OCI-LY7 (cell line): ENCODE measurements around the gene ARMCX2. TPM values are rescaled to one million over a fixed set of nuclear protein-coding genes. Genes with fewer than 3 reads are reported as not detected.

Source experiments
- BruUV-seq: library from RNA; stranded (reverse); fragments of 400-500 nt; replicated peaks from 2 replicates; lab custom pipeline; 2021; lab: Mats Ljungman, UMichigan
- CTCF ChIA-PET: fragments of 300-600 bp; sonication (Branson Sonifier 250); formaldehyde crosslinking; loops from one replicate; lab custom pipeline; 2022; ENCODE audit warnings: antibody characterized with exemption; ENCODE audit not compliant: unreplicated experiment; lab: Charles Lee
- POLR2A ChIA-PET: fragments of 300-600 bp; sonication (Branson Sonifier 250); formaldehyde crosslinking; loops from one replicate; lab custom pipeline; 2022; ENCODE audit warnings: antibody characterized with exemption; lab: Charles Lee
- DNase-seq: peaks from one replicate; pipeline ENCODE4 v3.0.0-alpha.2; 2015; ENCODE audit warnings: low spot score
- H2AFZ ChIP-seq: fragments of 200-600 bp; sonication (generic), shearing (Covaris generic); 2 replicates; pipeline ENCODE4 v1.6.1; 2014; ENCODE audit warnings: mild to moderate bottlenecking, antibody characterized with exemption, low read length, moderate library complexity
- H3K27ac ChIP-seq: fragments of 200-600 bp; sonication (generic); 2 replicates; pipeline ENCODE4 v1.5.1; 2014; ENCODE audit warnings: mixed run types, low read depth, mild to moderate bottlenecking, moderate library complexity, low read length, inconsistent platforms; ENCODE audit not compliant: poor library complexity, severe bottlenecking
- H3K36me3 ChIP-seq: fragments of 200-600 bp; sonication (generic); 2 replicates; pipeline ENCODE4 v1.6.1; 2014; ENCODE audit warnings: mild to moderate bottlenecking, antibody characterized with exemption, low read length, moderate library complexity, mixed read lengths; ENCODE audit not compliant: insufficient read depth
- H3K4me1 ChIP-seq: fragments of 200-600 bp; sonication (generic); 2 replicates; pipeline ENCODE4 v1.5.1; 2014; ENCODE audit warnings: mild to moderate bottlenecking, low read length; ENCODE audit not compliant: insufficient read depth, poor library complexity, severe bottlenecking
- H3K4me2 ChIP-seq: fragments of 200-600 bp; sonication (generic); 2 replicates; pipeline ENCODE4 v1.6.1; 2014; ENCODE audit warnings: mild to moderate bottlenecking, low read length
- H3K4me3 ChIP-seq: fragments of 200-600 bp; sonication (generic); 2 replicates; pipeline ENCODE4 v1.5.1; 2014; ENCODE audit warnings: mild to moderate bottlenecking, low read depth, low read length; ENCODE audit not compliant: poor library complexity, severe bottlenecking
- H3K79me2 ChIP-seq: fragments of 200-600 bp; sonication (generic); 2 replicates; pipeline ENCODE4 v1.6.1; 2016; ENCODE audit warnings: low read depth, mild to moderate bottlenecking, low read length, moderate library complexity, mixed read lengths; ENCODE audit not compliant: insufficient read depth
- H3K9me2 ChIP-seq: fragments of 200-600 bp; sonication (generic); 2 replicates; pipeline ENCODE4 v1.6.1; 2016; ENCODE audit warnings: mild to moderate bottlenecking, low read length, mixed read lengths; ENCODE audit not compliant: insufficient read depth
- H3K9me3 ChIP-seq: fragments of 200-600 bp; sonication (generic); 2 replicates; pipeline ENCODE4 v1.6.1; 2014; ENCODE audit warnings: mild to moderate bottlenecking, mixed run types, low read length, mixed read lengths
- H4K20me1 ChIP-seq: fragments of 200-600 bp; sonication (generic); 2 replicates; pipeline ENCODE4 v1.6.1; 2014; ENCODE audit warnings: mild to moderate bottlenecking, antibody characterized with exemption, low read length, moderate library complexity, mixed read lengths; ENCODE audit not compliant: insufficient read depth
- CTCF ChIP-seq: fragments of 200-600 bp; sonication (generic); conservative IDR thresholded peaks from 2 replicates; pipeline ENCODE4 v1.5.1; 2014; ENCODE audit warnings: mild to moderate bottlenecking, antibody characterized with exemption, low read length, moderate library complexity, mixed read lengths
- EZH2phosphoT487 ChIP-seq: fragments of 200-600 bp; sonication (generic); IDR thresholded peaks from 2 replicates; pipeline ENCODE4 v1.6.1; 2018; ENCODE audit warnings: low read depth, borderline replicate concordance, mild to moderate bottlenecking, mixed run types, antibody characterized with exemption, low read length, moderate library complexity, mixed read lengths
- intact Hi-C: fragments of 100-400 bp; cut with micrococcal nuclease; formaldehyde crosslinking; loops from one replicate; pipeline ENCODE4 v1.10.0; 2022; ENCODE audit not compliant: unreplicated experiment
- total RNA-seq, 2 experiments: library from RNA; depleted of rRNA in 1 of 2; stranded (reverse); fragments of >200 nt in 1 of 2; shearing (Covaris generic) in 1 of 2; gene quantifications; 2 replicates each; pipeline ENCODE4 v1.2.3, GENCODE V29; 2014 to 2022

ARMCX2 gene
- total RNA-seq, 2 experiments from 2014 or later, result not detected

GRCh38 chrX:101642093-101642492 lies 17.6 kb downstream of the ARMCX2 start:
- ChIA-PET POLR2A (no interaction called here), CTCF (no interaction called here)
- Histone ChIP-seq H3K4me2 (no peak overlapping the region), H3K27ac (no peak overlapping the region), H3K4me3 (no peak overlapping the region), H3K36me3 (no peaks in the 10 kb centered on the region), H4K20me1 (no peaks in the 10 kb centered on the region), H3K9me2 (no peaks in the 10 kb centered on the region), H2AFZ (no peak overlapping the region), H3K9me3 (no peaks in the 10 kb centered on the region), H3K79me2 (no peaks in the 10 kb centered on the region), H3K4me1 (no peaks in the 10 kb centered on the region)
- BruUV-seq, result no TSS peak
- no peak for DNase-seq
- TF ChIP-seq EZH2phosphoT487 (no peak), CTCF (no peak)
- intact Hi-C loops, result no loop called here

- no TSS peak for BruUV-seq
- DNase-seq, result no peak
- TF ChIP-seq CTCF (no peak), EZH2phosphoT487 (no peak)
- no peak overlapping the region for H3K27ac ChIP-seq
- no peak overlapping the region for H2AFZ ChIP-seq
- POLR2A ChIA-PET, result no interaction called here
- H3K9me2 ChIP-seq, result no peaks in the 10 kb centered on the region
- H3K4me1 ChIP-seq, result no peaks in the 10 kb centered on the region
- H3K4me2 ChIP-seq, result no peak overlapping the region
- no peaks in the 10 kb centered on the region for H3K9me3 ChIP-seq
- no peak overlapping the region for H3K4me3 ChIP-seq
- intact Hi-C loops, result no loop called here
- CTCF ChIA-PET, result no interaction called here
- no peaks in the 10 kb centered on the region for H4K20me1 ChIP-seq
- no peaks in the 10 kb centered on the region for H3K79me2 ChIP-seq
- no peaks in the 10 kb centered on the region for H3K36me3 ChIP-seq
Measured at GRCh38 chrX:101639583-101639982, 20.1 kb downstream of the ARMCX2 start.

- Histone ChIP-seq H4K20me1 (no peaks in the 10 kb centered on the region), H3K27ac (no peak overlapping the region), H3K9me3 (no peaks in the 10 kb centered on the region), H3K4me1 (peaks cover 31% of the 10 kb centered on the region), H3K79me2 (peaks cover 5% of the 10 kb centered on the region; the same call in 1 of the 2 replicates), H2AFZ (peak overlapping the region; percentile 67; the same call in 1 of the 2 replicates), H3K4me3 (no peak overlapping the region), H3K36me3 (no peaks in the 10 kb centered on the region), H3K9me2 (no peaks in the 10 kb centered on the region), H3K4me2 (no peak overlapping the region)
- TF ChIP-seq EZH2phosphoT487 (no peak), CTCF (no peak)
- DNase-seq, result peak; percentile 9
- CTCF ChIA-PET, result no interaction called here
- intact Hi-C loops, result no loop called here
- no TSS peak for BruUV-seq
- POLR2A ChIA-PET, result no interaction called here
Measured at GRCh38 chrX:101619364-101619763, 40.3 kb downstream of the ARMCX2 start.
